Raji (cell line): ENCODE measurements around the gene MICAL2.

ENCODE experiments used
- POLR2A ChIP-seq: IDR thresholded peaks from 2 replicates; pipeline ENCODE4 v1.6.1; 2011; ENCODE audit warnings: low read depth, low read length, control low read depth; ENCODE audit not compliant: insufficient read depth

Gene MICAL2

DNA sequence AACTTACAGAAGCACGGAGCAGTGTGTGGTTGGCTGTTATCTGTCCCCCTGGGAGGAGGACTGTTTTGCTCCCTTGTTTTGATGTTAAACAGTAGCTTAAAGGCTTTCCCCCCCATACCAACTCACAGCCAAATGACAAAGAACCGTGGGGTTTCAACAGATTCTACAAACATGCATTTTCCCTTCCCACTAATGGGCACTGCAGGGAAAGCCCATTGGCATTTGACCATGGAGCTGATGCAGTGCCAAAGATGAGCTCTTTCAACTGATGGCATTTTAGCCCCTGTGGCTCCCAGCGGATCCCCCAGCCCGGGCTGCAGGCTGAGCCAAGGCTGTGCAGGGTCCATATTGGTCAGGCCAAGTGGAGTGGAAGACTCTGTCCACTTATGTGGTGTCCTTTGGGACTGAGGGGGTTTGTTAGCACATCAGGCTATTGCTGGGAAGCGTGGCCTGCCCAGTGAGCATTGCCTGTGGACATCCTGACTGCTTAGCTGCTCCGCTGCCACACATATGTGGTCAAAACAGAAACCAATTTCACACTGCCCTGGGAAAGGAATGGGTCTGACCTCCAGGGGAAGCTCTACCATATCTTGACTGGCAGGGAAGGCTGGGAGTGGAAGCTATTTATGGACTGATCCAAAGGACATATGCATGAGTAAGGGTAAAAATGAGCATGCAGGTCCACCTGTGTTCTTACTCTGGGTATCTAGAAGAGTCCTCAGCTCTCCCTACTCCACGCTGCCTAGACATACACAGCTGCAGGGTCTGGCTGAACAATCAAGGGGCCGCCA, 150.5 kb downstream of the MICAL2 start:
- TF ChIP-seq POLR2A: no peak

GRCh38 chr11:12261551-12261950, 151.2 kb downstream of the MICAL2 start:
- TF ChIP-seq POLR2A: no peak

DNA sequence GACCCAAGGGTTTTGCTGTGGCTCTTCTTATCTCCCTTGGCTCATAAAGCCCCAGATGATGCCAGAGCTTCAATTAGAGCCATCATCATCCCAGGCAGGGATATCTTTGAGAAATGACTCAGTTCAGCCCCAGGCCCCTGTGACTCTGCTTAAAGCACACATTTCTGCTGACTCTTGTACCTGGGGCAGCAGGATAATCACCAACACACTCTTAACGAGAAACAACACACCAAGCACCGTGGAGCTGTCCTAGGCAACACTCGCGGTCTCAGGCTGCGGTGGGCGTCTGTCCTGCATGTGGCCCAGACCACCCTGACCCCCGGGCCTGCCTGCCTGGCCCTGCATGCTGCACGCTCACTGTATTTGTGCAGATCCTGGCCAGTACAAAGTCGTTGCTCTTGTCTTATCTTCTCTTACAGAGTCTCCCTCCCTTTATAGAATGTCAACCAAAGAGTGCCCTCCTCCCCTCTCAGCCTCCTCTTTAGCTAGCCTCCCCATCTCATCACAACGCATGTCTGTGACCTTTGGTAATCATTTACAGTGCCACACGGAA, 152.8 kb downstream of the MICAL2 start:
- no peak for TF ChIP-seq POLR2A

GRCh38 chr11:12264361-12264760, 154.0 kb downstream of the MICAL2 start:
- TF ChIP-seq POLR2A: no peak

- TF ChIP-seq POLR2A: no peak
These were observed 155.7 kb downstream of the MICAL2 start for GRCh38 chr11:12266132-12266531.

DNA sequence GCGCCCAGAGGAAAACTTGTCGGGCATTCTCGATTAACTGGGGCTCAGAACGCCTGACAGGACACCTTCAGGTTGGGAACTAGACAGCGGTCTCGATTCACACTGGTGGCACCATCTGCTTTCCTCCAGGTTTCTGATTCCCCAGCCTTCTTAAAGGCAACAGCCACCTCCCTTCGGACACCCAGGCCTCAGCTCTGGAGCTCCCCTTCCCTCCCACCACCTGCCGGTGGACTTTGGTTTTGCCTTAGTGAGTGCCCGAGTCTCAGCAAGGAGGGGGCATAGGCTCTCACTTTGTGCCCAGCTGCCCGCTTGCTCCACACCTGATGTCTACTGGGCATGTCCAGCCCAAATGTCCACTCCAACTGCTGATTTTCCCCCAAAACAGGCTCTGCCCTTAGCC, 156.6 kb downstream of the MICAL2 start:
- TF ChIP-seq POLR2A: no peak

- no peak for TF ChIP-seq POLR2A
These were observed 157.5 kb downstream of the MICAL2 start for GRCh38 chr11:12267921-12268320.

- no peak for TF ChIP-seq POLR2A
These were observed 158.7 kb downstream of the MICAL2 start for GRCh38 chr11:12269104-12269441.

- TF ChIP-seq POLR2A: no peak
These were observed 159.2 kb downstream of the MICAL2 start for GRCh38 chr11:12269446-12270214.

GRCh38 chr11:12270215-12270797, 159.9 kb downstream of the MICAL2 start:
- no peak for TF ChIP-seq POLR2A

- TF ChIP-seq POLR2A: no peak
These were observed 160.4 kb downstream of the MICAL2 start for GRCh38 chr11:12270817-12271216.

- TF ChIP-seq POLR2A: no peak
These were observed 160.9 kb downstream of the MICAL2 start for GRCh38 chr11:12271241-12271640.

- TF ChIP-seq POLR2A: no peak
These were observed 161.5 kb downstream of the MICAL2 start for GRCh38 chr11:12271826-12272366.

GRCh38 chr11:12272821-12273617, 162.6 kb downstream of the MICAL2 start:
- no peak for TF ChIP-seq POLR2A

DNA sequence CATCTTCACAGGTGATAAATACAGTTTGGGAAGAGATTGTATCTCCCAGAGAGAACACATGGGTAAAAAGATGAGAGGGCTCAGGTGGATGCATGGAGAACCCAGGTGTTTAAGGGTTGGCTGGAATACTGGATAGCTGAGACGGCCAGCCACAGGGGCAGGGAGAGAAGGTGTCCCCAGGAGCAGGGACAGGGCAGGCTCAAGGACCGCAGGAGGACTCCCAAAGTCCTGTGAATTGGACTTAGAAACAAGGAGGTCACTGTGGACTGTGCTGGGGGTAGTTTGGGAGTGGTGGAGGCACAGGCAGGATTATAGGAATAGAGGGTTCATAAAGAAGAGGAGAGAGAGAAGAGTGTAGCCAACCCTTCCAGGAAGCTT, 163.2 kb downstream of the MICAL2 start:
- TF ChIP-seq POLR2A: no peak

- no peak for TF ChIP-seq POLR2A
These were observed 163.7 kb downstream of the MICAL2 start for GRCh38 chr11:12274056-12274455.
